Measurements from ENCODE around the gene TMEM44.

The TMEM44 gene, protein sequence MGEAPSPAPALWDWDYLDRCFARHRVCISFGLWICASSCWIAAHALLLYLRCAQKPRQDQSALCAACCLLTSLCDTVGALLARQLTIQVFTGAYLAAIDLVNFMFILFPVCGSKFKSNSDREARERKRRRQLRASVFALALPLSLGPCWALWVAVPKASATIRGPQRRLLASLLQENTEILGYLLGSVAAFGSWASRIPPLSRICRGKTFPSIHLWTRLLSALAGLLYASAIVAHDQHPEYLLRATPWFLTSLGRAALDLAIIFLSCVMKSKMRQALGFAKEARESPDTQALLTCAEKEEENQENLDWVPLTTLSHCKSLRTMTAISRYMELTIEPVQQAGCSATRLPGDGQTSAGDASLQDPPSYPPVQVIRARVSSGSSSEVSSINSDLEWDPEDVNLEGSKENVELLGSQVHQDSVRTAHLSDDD

DNA sequence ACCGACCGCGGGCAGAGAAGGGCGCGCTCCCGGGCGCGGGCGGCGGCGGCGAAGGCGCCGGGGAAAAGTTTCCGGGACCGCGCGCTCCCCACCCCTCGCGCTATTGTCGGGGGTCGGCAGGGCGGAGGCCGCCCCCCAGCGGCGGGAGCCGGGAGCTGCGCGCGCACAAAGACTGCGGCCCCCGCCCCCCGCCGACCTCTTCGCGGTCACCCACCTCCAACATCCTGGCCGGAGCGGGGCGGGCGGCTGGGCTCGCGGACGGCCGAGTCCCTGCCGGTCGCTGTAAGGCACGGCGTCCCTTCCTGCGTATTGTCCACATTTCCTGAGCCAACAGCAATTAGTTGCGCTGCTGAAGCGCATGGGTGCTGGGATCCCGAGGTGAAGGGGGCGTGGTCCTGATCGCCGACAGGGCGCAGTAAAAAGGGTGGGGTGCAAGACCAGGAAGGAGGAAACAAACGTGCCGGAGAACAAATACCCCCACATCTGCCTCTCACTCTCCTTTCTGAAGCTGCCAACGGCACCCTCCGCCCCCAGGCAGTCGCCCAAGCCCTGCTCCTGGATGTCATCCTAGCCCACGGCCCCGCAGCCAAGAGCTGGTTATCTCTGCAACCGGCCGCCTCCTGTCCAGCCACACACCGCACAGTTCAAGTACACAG lies at the start of gene TMEM44:
Gene TMEM44, minus strand, starts transcription at position 71 of the 656 bp plus-strand sequence. CDS start 204 bp downstream, outside the sequence.
- peak; percentile 51 for DNase-seq

DNA sequence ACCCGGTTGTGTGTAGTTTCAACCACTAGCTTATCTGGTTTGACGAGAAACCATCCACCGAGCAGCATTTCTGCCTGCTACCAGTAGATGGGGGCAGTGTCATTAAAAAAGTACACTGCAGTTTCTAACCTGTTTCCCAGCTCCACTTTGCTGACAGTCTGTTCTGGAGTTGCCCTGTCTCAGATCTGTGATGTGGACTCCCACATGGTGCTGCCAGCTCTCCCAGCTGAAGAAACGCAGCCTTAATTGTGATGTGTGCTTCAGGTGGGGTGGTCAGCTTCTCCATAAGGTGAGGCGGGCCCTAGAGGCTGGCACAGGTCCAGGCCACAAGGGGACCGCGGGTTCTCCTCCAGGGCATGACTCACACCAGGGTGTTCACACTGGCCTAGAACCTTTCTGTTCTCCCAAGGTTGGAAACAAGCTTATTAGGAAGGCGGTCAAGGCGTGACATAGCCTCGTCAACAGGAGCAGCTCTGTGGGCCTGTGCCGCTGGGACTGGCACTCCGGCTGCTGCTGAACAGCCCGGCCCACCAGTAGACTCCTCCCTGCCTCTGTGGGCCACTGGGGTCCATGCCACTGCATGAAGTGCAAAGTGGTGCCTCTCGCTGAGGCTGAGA lies 49.6 kb upstream of the TMEM44 start:
- peak; percentile 72 for DNase-seq

DNA sequence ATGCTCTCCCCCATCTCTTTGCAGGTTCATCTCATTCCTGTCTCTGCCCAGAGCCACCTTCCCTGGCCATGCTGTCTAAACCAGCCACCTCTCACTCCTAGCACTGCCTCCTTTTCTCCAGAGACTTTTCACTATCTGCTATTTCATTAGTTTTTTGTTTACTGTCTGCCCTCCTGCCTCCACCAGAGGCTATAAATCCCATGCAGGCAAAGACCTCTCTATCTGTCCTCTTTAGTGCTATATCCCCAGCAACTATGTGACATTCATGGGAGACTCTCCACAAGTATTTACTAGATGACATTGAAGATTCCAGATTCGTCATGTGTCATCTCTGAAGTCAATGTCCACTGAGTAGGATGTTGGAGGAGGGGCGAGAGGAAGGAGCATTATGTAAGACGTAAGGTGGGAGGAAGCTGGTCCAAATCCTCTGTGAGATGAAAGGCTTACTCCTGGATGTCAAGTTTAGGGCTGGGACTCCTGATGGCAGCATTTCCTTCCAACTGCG lies 49.0 kb upstream of the TMEM44 start:
- no peak for DNase-seq

DNA sequence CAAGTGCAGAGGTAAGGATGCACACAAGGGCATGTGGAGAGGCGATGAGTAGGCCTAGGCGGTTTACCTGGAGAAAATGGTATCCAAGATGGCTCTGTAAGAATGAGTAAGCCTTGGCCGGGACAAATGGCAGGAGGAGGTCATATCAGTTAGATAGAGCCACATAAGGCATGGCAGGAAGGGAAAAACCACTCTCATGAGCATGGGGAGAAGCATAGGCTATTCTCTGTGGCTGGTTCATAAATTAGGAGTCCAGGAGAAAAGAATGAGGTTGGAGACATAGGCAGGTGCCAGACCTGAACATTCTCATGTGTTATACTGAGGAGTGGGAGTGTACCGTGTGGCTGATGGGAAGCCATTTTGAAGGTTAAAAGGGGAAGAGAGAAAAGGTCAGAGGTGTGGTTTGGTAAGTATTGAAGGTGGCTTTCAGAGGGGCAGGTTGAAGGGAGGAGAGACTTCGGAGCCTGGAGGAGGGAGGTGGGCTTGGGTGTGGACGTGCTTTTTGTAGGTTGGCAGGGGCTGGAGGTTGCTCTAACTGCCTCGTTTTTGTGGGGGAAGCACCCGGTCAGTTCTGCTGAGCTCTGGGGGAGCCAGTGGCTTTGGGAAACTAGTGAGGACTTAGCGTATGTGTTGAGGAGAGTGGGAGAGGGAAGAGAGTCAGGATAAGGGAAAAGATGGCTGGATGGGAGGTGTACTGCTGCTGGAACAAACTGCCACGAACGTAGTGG lies 47.8 kb upstream of the TMEM44 start:
- DNase-seq = no peak

DNA sequence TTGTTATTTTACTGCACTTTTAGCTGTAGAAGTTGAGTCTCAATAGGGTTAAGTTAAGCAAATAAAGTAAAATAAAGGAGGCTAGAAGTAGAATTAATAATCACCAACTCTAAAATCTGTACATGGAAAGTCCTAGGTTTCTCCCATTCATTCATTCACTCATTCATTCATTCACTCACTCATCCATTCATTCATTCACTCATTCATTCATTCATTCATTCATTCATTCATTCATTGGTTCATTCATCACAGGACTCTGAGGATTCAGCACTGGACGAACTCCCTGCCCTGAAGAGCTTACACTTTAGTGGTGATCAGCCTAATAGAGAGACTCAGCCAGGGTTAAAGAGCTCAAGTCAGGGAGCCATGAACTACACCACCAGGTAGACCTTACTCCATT lies 43.3 kb upstream of the TMEM44 start:
- no peak for DNase-seq

DNA sequence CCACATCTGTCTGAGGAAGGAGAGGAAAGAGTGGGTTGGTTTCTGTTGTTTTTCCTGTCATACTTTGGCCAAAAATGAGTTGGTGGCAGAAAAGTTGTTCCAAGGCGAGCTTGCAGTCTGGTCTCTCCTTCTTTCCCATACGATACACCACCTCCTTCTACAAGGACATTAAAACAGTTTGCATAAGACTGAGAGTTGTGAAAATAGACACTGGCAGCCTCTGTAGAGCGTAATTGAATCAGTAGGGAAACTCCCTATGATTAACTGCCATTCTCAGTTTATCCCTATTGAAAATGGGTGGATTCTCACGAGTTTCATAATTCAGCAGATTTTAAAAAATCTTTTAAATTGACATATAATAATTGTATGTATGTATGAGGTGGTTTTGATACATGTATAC lies 42.5 kb upstream of the TMEM44 start:
- DNase-seq = no peak

DNA sequence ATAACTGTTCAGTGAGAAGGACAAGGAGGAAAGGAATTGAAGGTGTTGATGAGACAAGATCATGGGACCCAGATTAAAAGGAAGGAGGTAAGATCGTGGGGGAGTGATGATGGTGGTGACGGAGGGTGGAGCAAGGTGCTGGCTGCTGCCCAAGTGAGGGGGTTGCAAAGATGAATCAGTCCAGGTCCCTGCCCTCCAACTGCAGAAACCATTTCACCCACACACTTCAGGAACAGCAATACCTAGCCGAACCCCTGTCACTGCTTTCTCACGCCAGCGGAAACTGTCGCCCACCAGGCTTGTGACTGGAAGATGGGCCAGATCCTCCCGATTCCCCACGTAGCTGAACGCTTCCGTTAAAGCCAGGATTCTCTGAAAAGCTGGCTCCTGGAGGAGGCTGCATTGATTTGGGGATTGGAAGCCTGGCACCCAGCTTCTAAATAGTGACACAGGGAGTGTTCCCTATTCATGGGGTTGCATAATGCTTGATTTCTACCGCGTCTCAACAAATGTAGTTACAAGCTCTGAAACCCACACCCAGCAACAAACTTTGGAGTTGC lies 41.9 kb upstream of the TMEM44 start:
- no peak for DNase-seq

DNA sequence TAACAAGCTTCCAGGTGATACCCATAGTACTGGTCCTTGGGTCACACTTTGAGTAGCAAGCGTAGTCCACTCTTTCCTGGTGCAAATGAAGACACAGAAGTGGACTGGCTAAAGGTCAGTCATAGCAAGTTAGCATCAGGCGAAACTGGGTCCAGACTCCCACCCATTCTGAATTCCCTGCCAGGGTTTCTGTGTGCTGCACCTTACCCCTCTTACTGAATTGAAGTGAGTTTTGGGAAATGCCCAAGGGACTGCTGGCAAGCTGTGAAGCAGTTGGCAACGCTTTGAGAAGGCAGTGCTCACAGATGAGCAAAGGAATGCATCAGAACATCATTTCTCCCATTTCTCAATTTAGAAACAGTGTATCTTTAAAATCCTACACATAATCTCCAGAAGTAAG lies 40.5 kb upstream of the TMEM44 start:
- DNase-seq = no peak

DNA sequence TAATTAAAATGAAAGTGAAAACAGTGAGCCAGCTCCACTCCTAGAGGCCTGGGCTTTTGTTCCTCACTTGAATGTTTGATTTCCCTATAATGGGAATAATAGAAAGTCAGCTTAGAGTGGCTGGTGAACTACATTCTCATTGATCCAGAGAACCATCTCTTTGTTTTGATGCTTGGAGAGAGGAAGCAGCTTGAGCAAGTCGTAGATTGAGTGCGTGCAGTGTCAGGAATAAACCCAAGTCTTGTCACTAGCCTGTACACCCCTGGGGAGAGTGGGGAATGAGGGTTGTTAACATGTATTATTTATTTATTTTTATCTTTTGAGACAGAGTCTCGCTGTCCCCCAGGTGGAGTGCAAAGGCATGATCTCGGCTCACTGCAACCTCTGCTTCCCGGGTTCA lies 39.7 kb upstream of the TMEM44 start:
- no peak for DNase-seq

DNA sequence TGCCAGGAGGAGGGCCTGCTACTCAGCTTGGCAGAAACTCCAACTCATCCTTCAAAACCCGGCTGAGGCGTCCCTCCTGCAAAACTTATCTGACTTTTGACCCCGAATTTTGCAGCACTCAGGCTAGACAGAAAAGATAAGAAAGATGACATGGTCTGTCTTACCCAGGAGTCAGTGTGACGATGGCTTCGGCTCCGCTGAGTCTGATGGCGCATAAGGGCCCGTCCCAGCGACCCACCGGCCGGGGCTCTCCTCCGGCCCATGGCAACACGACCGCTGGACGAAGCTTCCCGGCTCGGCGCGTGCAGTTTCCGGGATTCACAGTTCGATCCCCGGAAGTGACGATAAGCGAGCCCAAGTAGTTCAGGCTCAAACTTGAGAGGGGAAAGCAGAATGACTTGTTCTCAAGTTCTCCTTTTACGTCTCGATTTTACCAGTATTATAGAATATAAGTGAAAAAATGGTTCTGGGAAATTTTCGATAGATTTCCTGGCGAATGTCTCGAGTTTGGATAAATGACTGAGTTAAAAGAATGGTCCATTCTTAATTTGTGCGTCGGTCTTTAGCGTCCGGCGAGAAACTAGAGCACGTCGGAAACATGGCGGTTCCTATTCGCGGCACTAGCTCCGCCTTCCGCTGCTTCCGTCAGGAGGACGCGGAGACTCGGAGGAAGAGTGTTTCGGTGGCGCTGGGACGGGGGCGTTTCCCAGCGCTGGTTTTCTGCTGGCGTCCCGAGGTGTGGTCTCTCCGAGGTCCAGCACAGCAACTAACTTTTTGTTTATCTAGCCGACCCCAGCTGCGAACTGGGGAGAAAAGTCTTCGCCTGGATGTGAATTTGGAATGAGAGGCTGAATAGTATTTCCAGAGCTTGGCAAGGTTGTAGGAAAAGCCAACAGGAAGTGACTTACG lies 38.9 kb upstream of the TMEM44 start, which contains the start of gene LSG1:
Gene LSG1, minus strand, starts transcription at position 292 of the 909 bp plus-strand sequence. Its CDS starts 29 bp downstream, at position 263.
- DNase-seq = peak; percentile 88

DNA sequence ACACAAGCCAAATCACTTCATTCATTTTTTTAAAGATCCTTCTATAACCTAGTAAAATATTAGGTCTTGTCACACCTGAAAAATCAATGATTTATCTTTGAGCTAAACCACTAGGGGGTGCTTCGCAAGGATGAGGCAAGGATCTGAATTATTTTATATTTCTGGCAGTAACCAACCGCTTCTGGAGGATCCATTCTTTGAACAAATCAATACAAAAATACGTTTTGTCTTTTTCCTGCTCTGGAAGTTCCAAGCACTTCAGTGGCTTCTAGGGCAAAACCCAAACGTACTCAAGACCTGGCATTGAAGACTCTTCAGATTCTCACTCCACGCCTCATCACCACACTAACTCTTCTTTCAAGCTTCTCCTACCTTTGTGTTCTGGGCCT lies 38.3 kb upstream of the TMEM44 start:
- DNase-seq = no peak

DNA sequence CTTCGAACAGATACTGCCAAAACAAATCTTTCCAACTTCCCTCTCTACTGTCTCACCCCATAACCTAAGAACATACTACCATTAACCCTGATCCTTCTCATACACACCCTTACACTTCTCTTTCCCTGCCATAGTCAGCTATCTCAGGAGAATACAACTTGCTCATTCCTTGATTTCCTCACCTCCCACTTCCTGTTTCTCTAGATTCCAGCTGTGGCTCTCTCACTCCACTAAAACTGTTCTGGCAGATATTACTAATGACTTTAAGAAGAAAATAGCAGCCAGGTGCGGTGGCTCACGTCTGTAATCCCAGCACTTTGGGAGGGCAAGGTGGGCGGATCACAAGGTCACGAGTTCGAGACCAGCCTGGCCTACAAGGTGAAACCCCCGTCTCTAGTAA lies 34.1 kb upstream of the TMEM44 start:
- no peak for DNase-seq

DNA sequence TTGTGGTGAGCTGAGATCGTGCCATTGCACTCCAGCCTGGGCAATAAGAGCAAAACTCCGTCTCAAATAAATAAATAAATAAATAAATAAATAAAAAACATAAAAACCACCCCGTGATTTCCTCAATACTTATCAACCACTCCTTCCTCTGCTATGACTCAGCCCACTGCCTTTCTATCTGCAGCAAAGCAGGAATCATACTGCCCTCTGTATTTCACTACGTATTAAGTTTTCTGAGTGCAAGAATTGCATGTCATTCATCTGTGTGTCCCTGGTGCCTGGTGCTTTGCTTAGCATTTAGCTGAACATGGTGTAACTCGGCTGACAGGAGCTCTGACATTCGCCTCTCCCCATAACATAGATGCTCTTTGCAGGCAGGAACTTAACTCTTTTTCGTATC lies 31.6 kb upstream of the TMEM44 start:
- DNase-seq = no peak

DNA sequence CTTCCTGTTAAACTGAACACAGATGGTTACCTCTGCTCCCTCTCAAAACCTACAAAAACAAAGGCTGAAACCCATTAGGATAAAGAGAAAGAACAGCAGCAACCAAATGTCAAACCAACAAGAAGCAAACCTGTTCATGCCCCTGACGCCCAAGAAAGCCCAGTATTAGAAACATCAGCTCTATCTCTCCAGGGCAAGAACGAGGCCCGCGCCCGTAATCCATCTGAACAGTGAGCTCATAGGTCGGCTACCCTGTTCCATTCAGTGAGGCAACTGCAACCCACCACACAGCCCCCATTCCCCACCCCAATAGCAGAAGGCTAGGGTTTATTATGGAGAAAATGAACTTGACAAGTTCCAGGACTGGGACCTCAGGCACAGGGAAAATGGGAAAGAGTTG lies 28.7 kb upstream of the TMEM44 start:
- no peak for DNase-seq

DNA sequence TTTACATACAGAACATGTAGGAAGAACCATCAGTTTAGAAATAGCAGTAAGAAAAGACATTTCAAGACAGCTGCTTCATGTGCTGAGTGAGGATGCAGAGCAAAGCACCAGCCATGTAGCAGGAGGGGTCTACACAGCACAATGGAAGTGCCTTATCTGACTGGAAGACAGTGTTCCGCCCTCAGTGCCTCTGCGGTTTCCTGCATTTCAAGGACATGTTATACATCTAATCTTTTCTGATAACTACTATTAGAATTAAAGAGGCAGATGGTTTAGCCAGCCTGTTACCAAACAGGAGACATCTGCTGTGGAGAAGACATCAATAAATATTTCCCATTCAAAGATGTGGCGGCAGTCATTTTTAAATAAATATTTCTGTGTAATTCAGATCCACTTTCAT lies 28.2 kb upstream of the TMEM44 start:
- DNase-seq = no peak

DNA sequence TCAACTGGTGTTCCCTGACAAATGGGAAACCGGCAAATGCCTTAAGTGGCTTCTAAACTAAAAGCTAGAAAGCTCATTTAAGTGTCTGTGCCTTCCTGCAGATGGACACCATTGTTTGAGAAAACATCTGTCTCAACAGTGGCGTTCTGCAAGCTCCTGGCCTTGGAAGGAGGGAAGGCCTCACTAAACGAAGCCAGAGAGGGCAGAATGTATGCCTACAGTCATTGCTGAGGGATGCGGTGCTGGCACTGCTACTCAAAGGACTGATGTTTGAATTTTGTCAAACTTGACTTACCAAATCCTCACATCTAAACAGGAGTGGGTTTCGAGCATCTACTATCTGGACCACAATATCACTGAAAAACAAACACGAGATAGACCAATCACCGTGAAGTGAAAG lies 26.6 kb upstream of the TMEM44 start:
- DNase-seq = no peak

DNA sequence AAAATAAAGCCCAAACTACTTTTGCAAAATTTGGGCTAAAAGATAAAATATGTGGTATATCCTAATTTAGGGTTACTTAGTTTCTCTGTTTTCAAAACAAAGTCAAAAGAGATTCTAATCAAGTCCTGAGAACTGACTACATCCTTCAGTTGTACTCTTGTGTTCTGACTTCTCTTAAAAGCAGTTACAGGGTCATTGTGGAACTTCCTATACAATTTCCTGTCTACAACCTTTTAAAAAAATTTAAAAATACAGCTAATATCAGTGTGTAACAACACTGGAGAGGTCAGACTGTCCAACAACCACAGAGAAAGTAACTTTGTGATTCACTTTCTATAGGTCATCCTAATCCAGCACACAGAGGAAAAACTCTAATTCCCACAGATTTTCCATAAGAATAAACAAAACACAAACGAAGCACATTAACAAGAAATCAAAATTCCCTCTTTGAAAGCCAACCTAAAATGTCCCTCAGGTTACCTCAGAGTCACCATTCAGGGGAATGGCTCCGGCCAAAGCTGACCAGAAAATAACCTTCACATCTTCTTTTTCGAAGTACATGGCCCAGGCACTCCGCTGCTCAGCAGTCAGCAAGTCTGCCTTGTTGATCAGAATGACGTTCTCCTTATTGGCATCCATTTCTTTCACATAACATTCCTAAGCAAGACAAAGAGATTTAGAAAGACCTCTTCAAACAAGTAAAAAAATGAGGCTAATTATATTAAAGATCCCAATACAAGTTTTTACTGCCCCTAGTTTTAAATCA lies 25.4 kb upstream of the TMEM44 start:
- no peak for DNase-seq

DNA sequence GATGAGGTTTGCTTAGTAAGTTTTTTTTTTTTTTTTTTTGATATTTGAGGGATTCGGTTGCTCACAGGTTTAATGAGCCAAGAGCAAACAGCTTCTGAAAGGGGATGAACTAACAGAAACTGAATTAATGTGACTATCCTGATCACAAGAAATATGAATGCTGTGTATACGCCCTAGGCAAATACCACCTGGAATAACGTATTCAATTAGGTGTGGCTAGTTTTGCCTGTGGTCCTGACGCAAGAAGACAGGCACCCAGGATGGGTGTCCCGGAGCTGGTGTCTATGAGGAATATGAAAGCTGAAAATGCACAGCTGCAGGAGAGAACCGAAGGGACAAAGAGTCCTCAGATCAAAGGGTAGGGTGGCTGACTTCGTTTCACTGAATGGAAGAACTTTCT lies 24.2 kb upstream of the TMEM44 start:
- DNase-seq = no peak

DNA sequence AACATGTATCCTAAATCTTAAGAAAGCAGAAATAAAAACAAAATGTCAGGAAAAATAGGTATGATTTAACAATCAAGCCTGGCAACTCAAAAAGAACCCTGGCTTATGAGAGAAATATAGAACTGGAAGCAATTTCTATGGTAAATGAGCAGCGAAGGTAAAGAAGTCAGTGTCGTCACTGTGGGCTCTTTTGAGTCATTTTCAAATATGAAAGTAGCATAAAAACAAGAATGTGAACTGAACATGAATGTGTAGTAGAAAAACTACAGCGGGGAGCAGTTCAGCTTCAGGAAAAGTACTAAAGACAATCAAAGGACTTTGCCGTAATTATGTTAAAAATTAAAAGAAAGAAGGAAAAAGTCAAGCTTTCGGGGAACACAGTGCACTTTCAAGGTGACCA lies 21.2 kb upstream of the TMEM44 start:
- DNase-seq = no peak

DNA sequence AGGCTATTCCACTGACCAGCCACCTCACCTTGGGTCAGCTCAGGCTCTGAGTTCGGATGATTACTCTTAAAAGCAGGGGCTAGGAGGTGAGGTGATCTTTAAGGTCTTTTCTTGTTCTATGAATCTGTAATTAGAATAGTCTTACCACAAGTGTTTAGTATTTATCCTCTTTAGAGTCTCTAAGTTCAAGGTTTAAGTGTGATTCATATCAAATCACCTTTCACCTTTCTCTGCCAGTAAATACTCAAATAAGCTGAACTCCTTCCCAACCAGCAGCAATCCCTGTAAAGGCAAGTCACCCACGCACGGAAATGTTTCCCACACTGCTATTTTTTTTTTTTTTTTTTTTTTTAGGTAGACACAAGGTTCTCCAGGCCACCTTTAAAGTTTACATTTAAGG lies 14.5 kb upstream of the TMEM44 start:
- no peak for DNase-seq

DNA sequence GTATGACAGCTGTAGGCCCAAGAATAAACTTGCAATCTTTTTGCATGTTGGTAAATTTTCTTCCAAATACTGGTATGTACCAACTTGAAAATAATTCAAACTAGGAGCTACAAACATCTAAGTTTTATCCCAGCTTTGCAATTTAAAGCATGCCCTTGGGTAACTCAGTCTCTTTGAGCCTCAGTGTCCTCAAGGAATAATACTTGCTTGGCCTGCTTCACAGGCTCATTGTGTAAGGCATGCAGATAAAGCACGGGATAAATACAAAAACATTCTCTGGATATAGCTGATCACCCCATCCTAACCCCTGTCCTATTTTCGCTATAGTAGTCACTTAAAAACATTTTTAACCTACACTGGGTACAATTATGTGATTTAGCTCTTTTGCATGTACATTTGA lies 9.6 kb upstream of the TMEM44 start:
- DNase-seq = no peak

Data from CD4-positive, alpha-beta T cell treated with Interleukin-15 for 1 hour (primary cell).